Liver (tissue), 9 donors: Measurements from ENCODE around the gene TFAP2A. TPM values are rescaled to one million over a fixed set of nuclear protein-coding genes. Genes with fewer than 3 reads are reported as not detected.

ENCODE experiments used
- DNase-seq: peaks from one replicate; pipeline ENCODE4 v3.0.0-alpha.2; 2017; ENCODE audit warnings: low spot score
- H3K27ac ChIP-seq, 2 donors: one replicate each; pipeline ENCODE4 v1.7.0; 2013; ENCODE audit warnings: inconsistent platforms in 2 of 2, low read length in 2 of 2, control low read depth in 1 of 2, low read depth in 1 of 2, mild to moderate bottlenecking in 1 of 2
- H3K27me3 ChIP-seq, 4 donors: one replicate each; pipeline versions ENCODE4 v1.6.1 to v1.7.0; 2013; ENCODE audit warnings: low read length in 3 of 4, inconsistent platforms in 1 of 4, mild to moderate bottlenecking in 1 of 4, moderate library complexity in 1 of 4; ENCODE audit not compliant: control insufficient read depth in 4 of 4, insufficient read depth in 4 of 4
- H3K36me3 ChIP-seq, 4 donors: one replicate each; pipeline versions ENCODE4 v1.6.1 to v1.7.0; 2013; ENCODE audit warnings: low read length in 3 of 4, mild to moderate bottlenecking in 3 of 4, low read depth in 1 of 4, moderate library complexity in 1 of 4; ENCODE audit not compliant: control insufficient read depth in 4 of 4, insufficient read depth in 3 of 4
- H3K4me1 ChIP-seq, 4 donors: one replicate each; pipeline versions ENCODE4 v1.6.1 to v1.7.0; 2013; ENCODE audit warnings: low read length in 3 of 4, mild to moderate bottlenecking in 3 of 4, moderate library complexity in 1 of 4; ENCODE audit not compliant: control insufficient read depth in 4 of 4, insufficient read depth in 4 of 4
- H3K4me3 ChIP-seq, 3 donors: one replicate each; pipeline versions ENCODE4 v1.6.1 to v1.7.0; 2013; ENCODE audit warnings: low read length in 3 of 3, control low read depth in 1 of 3, low read depth in 1 of 3, mild to moderate bottlenecking in 1 of 3
- H3K9ac ChIP-seq, 2 donors: one replicate each; pipeline ENCODE4 v1.7.0; 2013; ENCODE audit warnings: low read length in 2 of 2, mild to moderate bottlenecking in 2 of 2, moderate library complexity in 2 of 2, control low read depth in 1 of 2, low read depth in 1 of 2
- H3K9me3 ChIP-seq, 4 donors: one replicate each; pipeline versions ENCODE4 v1.6.1 to v1.7.0; 2013; ENCODE audit warnings: low read length in 3 of 4; ENCODE audit not compliant: control insufficient read depth in 4 of 4
- EGR1 ChIP-seq, 2 donors: IDR thresholded peaks; 2 replicates each; pipeline ENCODE4 v1.6.1; 2016 to 2018; ENCODE audit warnings: antibody characterized with exemption in 2 of 2, low read depth in 2 of 2
- FOXA1 ChIP-seq: IDR thresholded peaks from 2 replicates; pipeline ENCODE4 v1.6.1; 2016; ENCODE audit warnings: antibody characterized with exemption
- FOXA2 ChIP-seq: IDR thresholded peaks from 2 replicates; pipeline ENCODE4 v1.6.1; 2016; ENCODE audit warnings: antibody characterized with exemption
- GABPA ChIP-seq, 2 donors: IDR thresholded peaks in 1 of 2; conservative IDR thresholded peaks in 1 of 2; 2 replicates each; pipeline ENCODE4 v1.6.1; 2016; ENCODE audit warnings: antibody characterized with exemption in 2 of 2, mild to moderate bottlenecking in 1 of 2, moderate library complexity in 1 of 2
- HNF4A ChIP-seq, 2 donors: conservative IDR thresholded peaks; 2 replicates each; pipeline ENCODE4 v1.6.1; 2016; ENCODE audit warnings: antibody characterized with exemption in 2 of 2, mild to moderate bottlenecking in 2 of 2
- HNF4G ChIP-seq: IDR thresholded peaks from 2 replicates; pipeline ENCODE4 v1.6.1; 2016; ENCODE audit warnings: antibody characterized with exemption
- JUND ChIP-seq, 2 donors: IDR thresholded peaks; 2 replicates each; pipeline ENCODE4 v1.6.1; 2016; ENCODE audit warnings: antibody characterized with exemption in 2 of 2
- NR2F2 ChIP-seq: IDR thresholded peaks from 2 replicates; pipeline ENCODE4 v1.6.1; 2016; ENCODE audit warnings: antibody characterized with exemption
- RAD21 ChIP-seq, 2 donors: IDR thresholded peaks; 2 replicates each; pipeline ENCODE4 v1.6.1; 2016; ENCODE audit warnings: antibody characterized with exemption in 2 of 2, mild to moderate bottlenecking in 2 of 2
- RXRA ChIP-seq, 2 donors: IDR thresholded peaks; 2 replicates each; pipeline ENCODE4 v1.6.1; 2017 to 2018; ENCODE audit warnings: antibody characterized with exemption in 2 of 2, mild to moderate bottlenecking in 1 of 2
- SP1 ChIP-seq: IDR thresholded peaks from 2 replicates; pipeline ENCODE4 v1.6.1; 2018; ENCODE audit warnings: antibody characterized with exemption, mild to moderate bottlenecking
- TAF1 ChIP-seq: conservative IDR thresholded peaks from 2 replicates; pipeline ENCODE4 v1.6.1; 2016; ENCODE audit warnings: antibody characterized with exemption, mild to moderate bottlenecking
- YY1 ChIP-seq: IDR thresholded peaks from 2 replicates; pipeline ENCODE4 v1.6.1; 2016; ENCODE audit warnings: antibody characterized with exemption, mild to moderate bottlenecking
- WGBS: extraction: QIAGEN DNeasy Blood & Tissue Kit; methylation state at CpG from one replicate; pipeline ENCODE4 v1.1.7; 2013; 5-methylcytosine and 5-hydroxymethylcytosine counted together
- polyA plus RNA-seq, 2 donors: library from polyadenylated mRNA; stranded (reverse) in 1 of 2; unstranded in 1 of 2; fragments of 200-250 nt in 1 of 2; fragments of >200 nt in 1 of 2; fragmentation: Nextera tagmentation in 1 of 2; extraction: Ambion mirVana in 1 of 2; gene quantifications; one replicate each; pipeline versions ENCODE4 v1.2.1 to v1.2.3, GENCODE V29; 2013 to 2015
- total RNA-seq, 2 donors: library from RNA; depleted of rRNA; stranded (reverse); fragments of >200 nt; gene quantifications; one replicate each; pipeline ENCODE4 v1.2.3, GENCODE V29; 2014
- TF ChIP-seq, protein P1 (sequence below): IDR thresholded peaks from 2 replicates; pipeline ENCODE4 v1.6.1; 2016; ENCODE audit warnings: antibody characterized with exemption
- TF ChIP-seq, protein P2 (sequence below): IDR thresholded peaks from 2 replicates; pipeline ENCODE4 v1.6.1; 2016; ENCODE audit warnings: antibody characterized with exemption
- TF ChIP-seq, protein P3 (sequence below): IDR thresholded peaks from 2 replicates; pipeline ENCODE4 v1.6.1; 2016; ENCODE audit warnings: antibody characterized with exemption, mild to moderate bottlenecking
- TF ChIP-seq, protein P4 (sequence below): fragments of 150-350 bp; IDR thresholded peaks from 2 replicates; pipeline ENCODE4 v1.5.1; 2017; ENCODE audit warnings: improper control_type of control experiment, low read depth, low read length; ENCODE audit not compliant: missing input control
- TF ChIP-seq, protein P5 (sequence below): IDR thresholded peaks from 2 replicates; pipeline ENCODE4 v1.6.1; 2016; ENCODE audit warnings: antibody characterized with exemption
- donor health status: healthy.
- donor health status: healthy.
- donor health status: healthy.
- donor health status: healthy.
- donor health status: healthy.

The TFAP2A gene
- total and polyA plus RNA-seq, 4 donors: 0.03 to 0.08 TPM; not detected in 2

DNA sequence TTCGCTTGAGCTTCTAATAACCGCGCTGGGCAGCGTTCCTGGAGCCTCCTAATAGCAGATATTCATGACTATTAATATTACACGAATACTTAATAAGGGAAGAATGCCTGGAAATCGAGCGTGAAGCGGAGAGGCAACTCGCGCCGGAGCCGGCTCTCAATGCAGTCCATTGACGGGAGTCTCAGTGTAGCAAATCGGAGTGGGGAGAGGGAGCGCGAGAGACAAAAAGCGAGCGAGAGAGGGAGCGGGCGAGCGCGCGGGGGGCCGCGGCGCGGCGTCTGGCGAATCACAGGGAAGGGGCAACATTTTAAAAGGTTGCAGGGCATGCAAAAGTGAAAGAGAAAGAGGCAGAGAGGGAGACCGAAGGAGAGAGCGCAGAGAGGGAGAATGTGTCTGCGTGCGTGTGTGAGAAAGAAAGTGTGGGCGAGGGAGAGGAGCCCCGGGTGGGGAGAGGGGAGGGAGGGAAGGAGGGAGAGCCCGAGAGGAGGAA is 2.9 kb downstream of the TFAP2A start (continued):
- TF ChIP-seq, protein P1, sequence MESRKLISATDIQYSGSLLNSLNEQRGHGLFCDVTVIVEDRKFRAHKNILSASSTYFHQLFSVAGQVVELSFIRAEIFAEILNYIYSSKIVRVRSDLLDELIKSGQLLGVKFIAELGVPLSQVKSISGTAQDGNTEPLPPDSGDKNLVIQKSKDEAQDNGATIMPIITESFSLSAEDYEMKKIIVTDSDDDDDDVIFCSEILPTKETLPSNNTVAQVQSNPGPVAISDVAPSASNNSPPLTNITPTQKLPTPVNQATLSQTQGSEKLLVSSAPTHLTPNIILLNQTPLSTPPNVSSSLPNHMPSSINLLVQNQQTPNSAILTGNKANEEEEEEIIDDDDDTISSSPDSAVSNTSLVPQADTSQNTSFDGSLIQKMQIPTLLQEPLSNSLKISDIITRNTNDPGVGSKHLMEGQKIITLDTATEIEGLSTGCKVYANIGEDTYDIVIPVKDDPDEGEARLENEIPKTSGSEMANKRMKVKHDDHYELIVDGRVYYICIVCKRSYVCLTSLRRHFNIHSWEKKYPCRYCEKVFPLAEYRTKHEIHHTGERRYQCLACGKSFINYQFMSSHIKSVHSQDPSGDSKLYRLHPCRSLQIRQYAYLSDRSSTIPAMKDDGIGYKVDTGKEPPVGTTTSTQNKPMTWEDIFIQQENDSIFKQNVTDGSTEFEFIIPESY: no peak
- TF ChIP-seq, protein P2, sequence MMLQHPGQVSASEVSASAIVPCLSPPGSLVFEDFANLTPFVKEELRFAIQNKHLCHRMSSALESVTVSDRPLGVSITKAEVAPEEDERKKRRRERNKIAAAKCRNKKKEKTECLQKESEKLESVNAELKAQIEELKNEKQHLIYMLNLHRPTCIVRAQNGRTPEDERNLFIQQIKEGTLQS: no peak
- no peak for TF ChIP-seq NR2F2
- no peak for TF ChIP-seq FOXA1
- no peak for TF ChIP-seq HNF4G
- no peak for TF ChIP-seq FOXA2
- TF ChIP-seq, protein P3, sequence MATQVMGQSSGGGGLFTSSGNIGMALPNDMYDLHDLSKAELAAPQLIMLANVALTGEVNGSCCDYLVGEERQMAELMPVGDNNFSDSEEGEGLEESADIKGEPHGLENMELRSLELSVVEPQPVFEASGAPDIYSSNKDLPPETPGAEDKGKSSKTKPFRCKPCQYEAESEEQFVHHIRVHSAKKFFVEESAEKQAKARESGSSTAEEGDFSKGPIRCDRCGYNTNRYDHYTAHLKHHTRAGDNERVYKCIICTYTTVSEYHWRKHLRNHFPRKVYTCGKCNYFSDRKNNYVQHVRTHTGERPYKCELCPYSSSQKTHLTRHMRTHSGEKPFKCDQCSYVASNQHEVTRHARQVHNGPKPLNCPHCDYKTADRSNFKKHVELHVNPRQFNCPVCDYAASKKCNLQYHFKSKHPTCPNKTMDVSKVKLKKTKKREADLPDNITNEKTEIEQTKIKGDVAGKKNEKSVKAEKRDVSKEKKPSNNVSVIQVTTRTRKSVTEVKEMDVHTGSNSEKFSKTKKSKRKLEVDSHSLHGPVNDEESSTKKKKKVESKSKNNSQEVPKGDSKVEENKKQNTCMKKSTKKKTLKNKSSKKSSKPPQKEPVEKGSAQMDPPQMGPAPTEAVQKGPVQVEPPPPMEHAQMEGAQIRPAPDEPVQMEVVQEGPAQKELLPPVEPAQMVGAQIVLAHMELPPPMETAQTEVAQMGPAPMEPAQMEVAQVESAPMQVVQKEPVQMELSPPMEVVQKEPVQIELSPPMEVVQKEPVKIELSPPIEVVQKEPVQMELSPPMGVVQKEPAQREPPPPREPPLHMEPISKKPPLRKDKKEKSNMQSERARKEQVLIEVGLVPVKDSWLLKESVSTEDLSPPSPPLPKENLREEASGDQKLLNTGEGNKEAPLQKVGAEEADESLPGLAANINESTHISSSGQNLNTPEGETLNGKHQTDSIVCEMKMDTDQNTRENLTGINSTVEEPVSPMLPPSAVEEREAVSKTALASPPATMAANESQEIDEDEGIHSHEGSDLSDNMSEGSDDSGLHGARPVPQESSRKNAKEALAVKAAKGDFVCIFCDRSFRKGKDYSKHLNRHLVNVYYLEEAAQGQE: no peak
- TF ChIP-seq JUND (IDR thresholded peaks at IDR 0.05): no peak
- TF ChIP-seq HNF4A (conservative IDR thresholded peaks at IDR 0.05): no peak

DNA sequence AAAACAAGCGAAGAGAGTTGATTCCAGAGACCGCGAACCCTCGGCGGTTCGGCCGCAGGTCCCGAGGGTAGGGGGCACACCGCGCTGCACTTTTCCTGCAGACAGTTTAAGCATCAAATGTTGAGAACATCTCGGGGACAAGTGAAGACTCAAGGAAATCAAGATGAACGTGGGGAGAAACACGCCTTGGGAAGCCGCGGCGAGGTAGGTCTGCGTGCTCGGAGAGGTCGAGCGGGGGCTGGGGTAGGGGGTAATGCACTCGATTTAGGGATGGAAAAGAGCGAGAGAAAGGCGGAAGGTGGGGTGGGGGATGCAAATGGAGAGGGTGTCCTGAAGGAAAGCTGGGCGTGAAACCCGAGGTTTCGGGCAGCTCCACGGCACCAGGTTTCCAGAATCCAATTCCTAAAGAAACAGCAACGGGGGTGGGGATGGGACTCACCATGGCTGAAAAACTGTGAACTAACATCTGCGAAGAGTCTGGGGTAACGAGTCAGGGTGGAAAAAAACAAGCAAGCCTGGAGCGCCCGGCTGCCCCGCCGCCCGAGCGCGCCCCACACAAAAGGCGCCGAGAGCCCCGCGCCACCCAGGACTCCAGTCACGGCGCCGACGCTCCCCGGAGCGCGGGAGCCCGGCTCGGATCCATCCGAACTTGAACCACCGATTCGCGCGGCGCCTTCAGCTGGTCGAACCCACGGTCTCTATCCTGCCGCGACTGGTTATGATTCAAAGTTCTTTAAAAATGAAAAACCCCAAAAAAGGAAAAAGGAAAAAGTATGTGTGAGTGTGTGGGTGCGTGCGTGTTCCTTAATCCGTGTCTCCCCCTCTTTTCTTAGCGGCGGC is 3.5 kb downstream of the TFAP2A start:
- Histone ChIP-seq H3K4me1 (peaks cover 19 to 46% (median 28%) of the 10 kb centered on the region in 4 donors), H3K9ac (no peak overlapping the region), H3K36me3 (no peaks in the 10 kb centered on the region), H3K27ac (no peak overlapping the region), H3K9me3 (peaks cover 0 to 13% (median 2%) of the 10 kb centered on the region in 4 donors), H3K27me3 (peaks cover 7 to 34% (median 21%) of the 10 kb centered on the region in 4 donors), H3K4me3 (peak overlapping the region; percentile 35 to 63 (median 60))
- 5% methylated on average over 65 of the region's 65 CpGs for whole genome bisulfite sequencing
- DNase-seq: no peak
- TF ChIP-seq, protein P2: no peak
- TF ChIP-seq RXRA (IDR thresholded peaks at IDR 0.05) (no peak), SP1 (no peak), HNF4A (conservative IDR thresholded peaks at IDR 0.05) (no peak), RAD21 (IDR thresholded peaks at IDR 0.05) (no peak), YY1 (no peak), FOXA1 (no peak), NR2F2 (no peak), TAF1 (no peak), GABPA (IDR thresholded peaks at IDR 0.05 in 1 of 2, conservative IDR thresholded peaks at IDR 0.05 in 1 of 2) (no peak), EGR1 (IDR thresholded peaks at IDR 0.05; ENCODE audit: low read depth in 2 of 2) (no peak), HNF4G (no peak), FOXA2 (no peak), JUND (IDR thresholded peaks at IDR 0.05) (no peak)
- TF ChIP-seq, protein P4, sequence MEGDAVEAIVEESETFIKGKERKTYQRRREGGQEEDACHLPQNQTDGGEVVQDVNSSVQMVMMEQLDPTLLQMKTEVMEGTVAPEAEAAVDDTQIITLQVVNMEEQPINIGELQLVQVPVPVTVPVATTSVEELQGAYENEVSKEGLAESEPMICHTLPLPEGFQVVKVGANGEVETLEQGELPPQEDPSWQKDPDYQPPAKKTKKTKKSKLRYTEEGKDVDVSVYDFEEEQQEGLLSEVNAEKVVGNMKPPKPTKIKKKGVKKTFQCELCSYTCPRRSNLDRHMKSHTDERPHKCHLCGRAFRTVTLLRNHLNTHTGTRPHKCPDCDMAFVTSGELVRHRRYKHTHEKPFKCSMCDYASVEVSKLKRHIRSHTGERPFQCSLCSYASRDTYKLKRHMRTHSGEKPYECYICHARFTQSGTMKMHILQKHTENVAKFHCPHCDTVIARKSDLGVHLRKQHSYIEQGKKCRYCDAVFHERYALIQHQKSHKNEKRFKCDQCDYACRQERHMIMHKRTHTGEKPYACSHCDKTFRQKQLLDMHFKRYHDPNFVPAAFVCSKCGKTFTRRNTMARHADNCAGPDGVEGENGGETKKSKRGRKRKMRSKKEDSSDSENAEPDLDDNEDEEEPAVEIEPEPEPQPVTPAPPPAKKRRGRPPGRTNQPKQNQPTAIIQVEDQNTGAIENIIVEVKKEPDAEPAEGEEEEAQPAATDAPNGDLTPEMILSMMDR: no peak
- TF ChIP-seq, protein P1: no peak
- TF ChIP-seq, protein P5, sequence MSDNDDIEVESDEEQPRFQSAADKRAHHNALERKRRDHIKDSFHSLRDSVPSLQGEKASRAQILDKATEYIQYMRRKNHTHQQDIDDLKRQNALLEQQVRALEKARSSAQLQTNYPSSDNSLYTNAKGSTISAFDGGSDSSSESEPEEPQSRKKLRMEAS: no peak
- TF ChIP-seq, protein P3: no peak
